ENCODE measurements around the gene SQSTM1. TPM values are rescaled to one million over a fixed set of nuclear protein-coding genes. Genes with fewer than 3 reads are reported as not detected.

SQSTM1 gene
- total and polyA plus RNA-seq, 2 donors (not counting 1 experiment from before 2014, with no cell fraction given): 212 to 1,894 TPM

DNA sequence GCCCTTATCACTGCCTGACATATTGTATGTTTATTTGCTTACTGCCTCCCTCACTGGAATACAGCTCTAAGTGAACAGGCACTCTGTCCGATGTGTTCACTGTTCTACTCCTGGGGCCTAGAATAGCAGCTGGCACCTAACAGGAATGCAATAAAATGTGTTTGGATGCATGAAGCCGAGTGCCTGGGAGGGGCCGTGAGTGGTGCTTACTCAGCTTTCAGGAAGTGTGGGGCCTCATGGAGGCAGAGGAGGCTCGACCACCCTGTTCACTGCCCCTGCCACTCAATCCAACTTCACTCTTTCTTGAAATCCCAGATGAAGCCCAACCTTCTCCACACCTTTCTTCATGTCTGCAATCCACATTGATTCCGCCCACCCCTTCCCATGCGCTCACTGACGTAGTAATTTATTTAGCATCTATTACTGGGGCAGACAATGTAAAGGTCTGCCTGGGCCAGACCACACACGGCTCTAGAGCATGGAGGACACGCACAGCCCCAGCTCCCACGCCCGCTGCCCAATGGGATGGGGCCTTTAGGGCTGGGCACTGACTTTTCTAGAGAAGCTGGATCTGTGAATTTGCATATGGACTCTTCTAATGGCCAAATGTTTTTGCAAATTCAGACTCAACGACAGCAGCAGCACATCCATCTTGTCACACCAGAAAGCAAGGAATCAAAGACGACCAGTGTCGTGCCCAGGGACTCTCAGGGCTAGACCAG lies 65.6 kb downstream of the SQSTM1 start:
- Histone ChIP-seq H3K9me3 (ENCODE audit: control insufficient read depth, insufficient read depth, low read depth, low read length) (no peaks in the 10 kb centered on the region), H3K36me3 (ENCODE audit: control insufficient read depth, insufficient read depth, low read length) (peaks cover 26% of the 10 kb centered on the region), H3K4me1 (ENCODE audit: control insufficient read depth, extremely low read depth, insufficient read depth, low read length) (no peaks in the 10 kb centered on the region), H3K4me3 (replicated peaks in 1 of 4; ENCODE audit: control extremely low read depth in 1 of 4, insufficient read depth in 1 of 4, low read depth in 3 of 4, low read length in 4 of 4) (no peak overlapping the region), H2AFZ (ENCODE audit: low read length) (no peak overlapping the region), H3K27me3 (ENCODE audit: control insufficient read depth, insufficient read depth, low read length) (no peaks in the 10 kb centered on the region), H3K9ac (ENCODE audit: insufficient read depth, low read length) (no peak overlapping the region), H3K4me2 (ENCODE audit: extremely low read depth, insufficient read depth, low read length) (no peak overlapping the region), H3K27ac (ENCODE audit: insufficient read depth, low read length) (no peak overlapping the region), H3K79me2 (ENCODE audit: control insufficient read depth, insufficient read depth, low read length) (no peaks in the 10 kb centered on the region), H4K20me1 (ENCODE audit: control insufficient read depth, extremely low read depth, insufficient read depth, low read length) (no peaks in the 10 kb centered on the region)
- no peak for TF ChIP-seq EZH2 (IDR thresholded peaks at IDR 0.05; ENCODE audit: low read length, missing control alignments)
- TF ChIP-seq, protein P1, sequence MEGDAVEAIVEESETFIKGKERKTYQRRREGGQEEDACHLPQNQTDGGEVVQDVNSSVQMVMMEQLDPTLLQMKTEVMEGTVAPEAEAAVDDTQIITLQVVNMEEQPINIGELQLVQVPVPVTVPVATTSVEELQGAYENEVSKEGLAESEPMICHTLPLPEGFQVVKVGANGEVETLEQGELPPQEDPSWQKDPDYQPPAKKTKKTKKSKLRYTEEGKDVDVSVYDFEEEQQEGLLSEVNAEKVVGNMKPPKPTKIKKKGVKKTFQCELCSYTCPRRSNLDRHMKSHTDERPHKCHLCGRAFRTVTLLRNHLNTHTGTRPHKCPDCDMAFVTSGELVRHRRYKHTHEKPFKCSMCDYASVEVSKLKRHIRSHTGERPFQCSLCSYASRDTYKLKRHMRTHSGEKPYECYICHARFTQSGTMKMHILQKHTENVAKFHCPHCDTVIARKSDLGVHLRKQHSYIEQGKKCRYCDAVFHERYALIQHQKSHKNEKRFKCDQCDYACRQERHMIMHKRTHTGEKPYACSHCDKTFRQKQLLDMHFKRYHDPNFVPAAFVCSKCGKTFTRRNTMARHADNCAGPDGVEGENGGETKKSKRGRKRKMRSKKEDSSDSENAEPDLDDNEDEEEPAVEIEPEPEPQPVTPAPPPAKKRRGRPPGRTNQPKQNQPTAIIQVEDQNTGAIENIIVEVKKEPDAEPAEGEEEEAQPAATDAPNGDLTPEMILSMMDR (conservative IDR thresholded peaks at IDR 0.05 in 1 of 2, IDR thresholded peaks at IDR 0.05 in 1 of 2; ENCODE audit: low read depth in 1 of 2, low read length in 2 of 2): no peak
- no peak for DNase-seq (ENCODE audit: low read depth in 2 of 2)

DNA sequence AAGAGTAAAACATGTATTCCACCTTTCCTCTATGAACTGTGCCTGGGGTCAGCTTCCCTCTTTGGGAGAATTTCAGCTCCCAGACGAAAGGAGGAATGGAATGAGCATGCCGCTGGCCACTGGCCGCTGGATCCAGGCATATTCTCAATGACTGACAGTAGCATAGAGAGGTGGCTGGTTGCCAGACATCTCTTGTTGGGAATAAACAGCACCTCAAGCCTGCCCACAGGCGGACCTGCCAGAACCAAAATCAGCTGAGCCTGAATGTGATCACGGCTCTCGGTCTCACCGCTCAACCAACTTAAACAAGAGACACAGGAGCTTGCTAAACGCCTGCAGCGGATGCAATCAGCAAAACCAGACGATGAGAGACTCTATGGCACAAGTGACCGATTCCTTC lies 66.4 kb downstream of the SQSTM1 start:
- Histone ChIP-seq H3K4me2 (ENCODE audit: extremely low read depth, insufficient read depth, low read length) (no peak overlapping the region), H3K36me3 (ENCODE audit: control insufficient read depth, insufficient read depth, low read length) (peaks cover 30% of the 10 kb centered on the region), H3K79me2 (ENCODE audit: control insufficient read depth, insufficient read depth, low read length) (no peaks in the 10 kb centered on the region), H3K27ac (ENCODE audit: insufficient read depth, low read length) (no peak overlapping the region), H3K4me1 (ENCODE audit: control insufficient read depth, extremely low read depth, insufficient read depth, low read length) (no peaks in the 10 kb centered on the region), H3K9me3 (ENCODE audit: control insufficient read depth, insufficient read depth, low read depth, low read length) (no peaks in the 10 kb centered on the region), H2AFZ (ENCODE audit: low read length) (no peak overlapping the region), H3K4me3 (replicated peaks in 1 of 4; ENCODE audit: control extremely low read depth in 1 of 4, insufficient read depth in 1 of 4, low read depth in 3 of 4, low read length in 4 of 4) (no peak overlapping the region), H3K27me3 (ENCODE audit: control insufficient read depth, insufficient read depth, low read length) (no peaks in the 10 kb centered on the region), H3K9ac (ENCODE audit: insufficient read depth, low read length) (no peak overlapping the region), H4K20me1 (ENCODE audit: control insufficient read depth, extremely low read depth, insufficient read depth, low read length) (no peaks in the 10 kb centered on the region)
- no peak for TF ChIP-seq EZH2 (IDR thresholded peaks at IDR 0.05; ENCODE audit: low read length, missing control alignments)
- TF ChIP-seq, protein P1 (conservative IDR thresholded peaks at IDR 0.05 in 1 of 2, IDR thresholded peaks at IDR 0.05 in 1 of 2; ENCODE audit: low read depth in 1 of 2, low read length in 2 of 2): no peak
- no peak for DNase-seq (ENCODE audit: low read depth in 2 of 2)

Other genes with a start within 250 kb of the SQSTM1 start
- 630 and 689 TPM in 2 replicates for gene HNRNPH1, start 197.2 kb upstream of the SQSTM1 start, total RNA-seq
- 214 and 285 TPM in 2 replicates for gene HNRNPH1, start 197.2 kb upstream of the SQSTM1 start, polyA plus RNA-seq
- gene CBY3, start 139.9 kb upstream of the SQSTM1 start, total RNA-seq: not detected in 2 replicates
- gene CBY3, start 139.9 kb upstream of the SQSTM1 start, polyA plus RNA-seq: not detected in 2 replicates
- gene CANX, start 121.9 kb upstream of the SQSTM1 start, total RNA-seq: 518 and 589 TPM in 2 replicates
- gene CANX, start 121.9 kb upstream of the SQSTM1 start, polyA plus RNA-seq: 560 and 722 TPM in 2 replicates
- 5.1 and 6.4 TPM in 2 replicates for gene MAML1, start 88.1 kb upstream of the SQSTM1 start, total RNA-seq
- gene MAML1, start 88.1 kb upstream of the SQSTM1 start, polyA plus RNA-seq: 7.3 and 7.5 TPM in 2 replicates
- gene LTC4S, start 26.9 kb upstream of the SQSTM1 start, total RNA-seq: 0.83 and 4.1 TPM in 2 replicates
- gene LTC4S, start 26.9 kb upstream of the SQSTM1 start, polyA plus RNA-seq: 0.32 and 0.78 TPM in 2 replicates
- gene MGAT4B, start 14.0 kb upstream of the SQSTM1 start, total RNA-seq: 116 and 157 TPM in 2 replicates
- 172 and 175 TPM in 2 replicates for gene MGAT4B, start 14.0 kb upstream of the SQSTM1 start, polyA plus RNA-seq
- gene MRNIP, start 37.9 kb downstream of the SQSTM1 start, total RNA-seq: 15.4 and 21.0 TPM in 2 replicates
- 8.2 and 8.6 TPM in 2 replicates for gene MRNIP, start 37.9 kb downstream of the SQSTM1 start, polyA plus RNA-seq
- 47.0 and 48.7 TPM in 2 replicates for gene TBC1D9B, start 87.0 kb downstream of the SQSTM1 start, total RNA-seq
- 50.4 and 52.7 TPM in 2 replicates for gene TBC1D9B, start 87.0 kb downstream of the SQSTM1 start, polyA plus RNA-seq

Data from fibroblast of lung (primary cell).